ENCODE results near the gene WNT11.

Gene WNT11

DNA sequence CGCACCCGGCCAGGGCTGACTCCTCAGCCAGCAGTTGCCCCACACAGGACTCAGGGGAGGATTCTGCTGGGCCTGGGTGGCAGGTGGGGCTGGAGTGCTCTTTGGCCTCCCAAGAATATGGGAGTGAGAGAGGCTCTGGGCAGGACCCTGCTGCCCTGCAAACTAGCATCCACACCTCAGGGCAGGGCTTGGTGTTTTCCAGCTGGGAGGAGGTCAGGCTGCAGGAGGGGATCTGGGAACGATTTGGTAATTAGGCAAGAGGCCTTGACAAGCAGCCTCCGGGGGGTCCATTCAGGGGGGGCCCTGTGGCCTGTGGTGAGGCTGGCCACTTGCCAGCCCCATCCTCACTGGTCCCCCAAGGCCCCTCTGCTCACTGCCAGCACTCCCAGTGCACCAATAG is 35.8 kb downstream of the WNT11 start:
- no peak for DNase-seq

DNA sequence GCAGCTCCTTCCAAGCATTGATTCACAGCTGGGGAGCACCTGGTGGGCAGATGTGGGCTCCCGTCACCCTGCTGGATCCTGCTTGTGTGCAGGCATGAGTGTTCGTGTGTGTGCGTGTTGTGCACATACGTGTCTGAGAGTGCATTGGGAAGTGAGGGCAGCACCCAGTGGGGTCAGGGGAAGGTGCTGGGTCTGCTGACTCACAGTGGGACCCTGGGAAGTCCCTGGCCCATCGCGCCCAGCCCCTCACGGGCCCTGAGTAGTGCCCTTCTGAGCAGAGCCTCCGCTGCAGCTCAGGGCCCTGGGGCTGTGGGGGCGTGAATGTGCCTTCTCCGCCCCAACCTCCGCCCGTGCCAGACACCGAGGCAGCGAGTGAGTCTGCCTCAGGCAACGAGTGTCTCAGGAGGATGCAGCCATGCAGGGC is 36.8 kb downstream of the WNT11 start:
- DNase-seq: no peak

DNA sequence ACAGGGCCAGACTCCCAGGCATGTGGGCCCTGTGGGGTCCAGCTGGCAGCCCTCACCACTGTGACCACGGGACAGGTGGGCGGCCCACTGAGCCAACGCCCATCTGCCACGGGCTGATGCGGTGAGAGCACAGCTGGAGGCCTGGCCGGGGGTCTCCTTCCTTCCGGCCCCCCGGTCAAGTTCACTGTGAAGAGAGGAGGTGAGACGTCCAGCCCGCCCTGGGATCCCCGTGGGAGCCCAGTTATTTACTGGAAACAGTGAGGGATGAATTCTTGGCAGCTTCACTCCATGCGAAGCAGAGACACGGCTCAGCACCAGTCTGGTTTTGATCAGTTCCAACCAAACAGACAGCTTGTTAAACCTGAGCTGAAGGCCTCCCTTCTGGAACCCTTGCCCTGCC is 38.7 kb downstream of the WNT11 start:
- DNase-seq: no peak

DNA sequence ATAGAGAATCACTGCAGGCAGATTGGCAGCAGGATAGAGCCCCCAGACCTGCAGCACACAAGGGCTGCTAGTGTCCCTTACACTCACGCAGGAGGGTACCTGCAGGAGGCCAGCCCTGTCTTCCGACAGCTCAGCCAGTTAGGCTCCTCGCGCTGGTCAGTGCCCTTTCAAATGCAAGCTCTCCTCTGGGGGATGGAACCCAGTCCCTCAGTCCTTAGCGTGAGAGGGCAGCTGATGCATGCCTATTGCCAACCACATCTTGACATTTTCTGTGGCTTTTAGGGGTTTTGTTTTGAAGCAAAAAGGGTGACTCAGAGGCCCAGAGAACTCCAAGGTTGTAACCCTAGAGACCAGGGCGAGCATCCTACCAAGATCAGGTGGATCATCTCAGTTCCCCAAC is 40.0 kb downstream of the WNT11 start:
- DNase-seq: no peak

DNA sequence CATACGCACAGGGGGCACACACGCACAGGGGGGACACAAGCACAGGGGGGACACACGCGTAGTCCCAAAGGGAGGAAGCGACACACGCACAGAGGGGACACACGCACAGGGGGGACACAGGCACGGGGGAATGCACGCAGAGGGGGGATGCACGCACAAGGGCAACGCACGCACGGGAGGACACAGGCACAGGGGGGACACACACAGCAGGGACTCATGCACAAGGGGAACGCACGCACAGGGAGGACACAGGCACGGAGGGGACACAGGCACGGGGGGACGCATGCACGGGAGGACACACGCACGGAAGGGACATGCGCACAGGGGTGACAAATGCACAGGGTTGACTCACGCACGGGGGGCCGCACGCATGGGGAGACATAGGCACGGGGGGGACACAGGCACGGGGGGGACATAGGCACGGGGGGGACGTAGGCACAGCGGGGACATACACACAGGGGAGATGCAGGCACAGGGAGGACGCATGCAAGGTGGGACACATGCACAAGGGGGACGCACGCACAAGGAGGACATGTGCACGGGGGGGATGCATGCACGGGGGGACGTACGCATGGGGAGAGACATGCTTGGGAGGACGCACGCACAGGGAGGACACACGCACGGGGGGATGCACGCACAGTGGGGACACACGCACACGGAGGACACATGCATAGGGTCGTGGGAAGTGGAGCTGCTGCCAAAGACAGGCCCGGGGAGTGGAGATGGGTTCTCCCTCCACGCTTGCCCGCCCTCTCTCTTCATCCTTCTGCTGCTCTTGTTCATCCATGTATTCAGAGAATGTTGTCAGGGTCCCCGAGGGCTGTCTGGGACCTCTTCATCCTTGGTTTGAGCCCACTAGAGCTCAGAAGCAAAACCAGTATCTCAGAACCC is 41.2 kb downstream of the WNT11 start:
- no peak for DNase-seq

DNA sequence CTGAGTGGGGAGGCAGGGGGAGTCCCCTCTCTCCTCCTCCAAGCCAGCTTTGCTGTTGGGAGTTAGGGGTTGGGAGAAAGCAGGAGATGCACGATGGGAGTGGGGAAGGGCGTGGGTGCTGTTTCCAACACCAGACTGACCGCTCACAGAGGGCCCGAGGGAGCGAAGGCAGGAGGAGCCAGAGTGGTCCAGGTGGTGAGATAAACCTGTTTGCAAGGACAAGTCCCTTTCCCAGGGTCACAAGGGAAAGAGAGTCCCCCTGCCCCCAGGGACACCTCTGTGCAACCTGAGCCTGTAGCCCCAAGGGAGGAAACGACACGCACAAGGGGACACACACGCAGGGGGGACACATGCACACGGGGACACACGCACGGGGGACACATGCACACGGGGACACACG is 42.2 kb downstream of the WNT11 start:
- DNase-seq: no peak

DNA sequence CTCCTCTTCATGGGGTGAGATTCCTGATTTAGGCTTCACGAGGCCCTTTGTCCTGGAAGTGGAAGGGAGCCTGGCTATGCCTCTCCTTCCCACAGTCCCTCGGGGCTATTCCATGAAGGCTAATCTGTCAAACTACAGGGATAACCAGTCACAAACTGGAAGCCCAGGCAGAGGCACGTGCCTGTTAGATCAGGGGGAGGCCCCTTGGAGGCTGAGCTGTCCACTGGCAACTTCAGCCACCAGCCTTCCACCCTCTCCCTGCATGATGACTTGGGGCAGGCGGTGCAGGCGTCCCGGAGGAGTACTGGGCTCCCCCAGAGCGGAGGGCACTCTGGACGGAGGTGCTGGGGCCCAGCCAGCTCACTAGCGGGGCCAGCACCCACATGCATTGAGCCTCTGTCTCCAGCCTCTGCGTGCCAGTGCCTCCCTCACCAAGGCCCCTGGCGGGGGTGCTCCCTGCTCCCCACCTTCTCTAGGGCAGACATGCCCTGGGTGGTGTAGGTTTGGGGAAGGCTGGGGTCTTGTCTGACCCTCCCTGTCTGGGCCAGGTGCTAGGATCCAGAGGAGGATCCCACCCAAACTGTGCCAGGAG is 42.9 kb downstream of the WNT11 start:
- DNase-seq: no peak

DNA sequence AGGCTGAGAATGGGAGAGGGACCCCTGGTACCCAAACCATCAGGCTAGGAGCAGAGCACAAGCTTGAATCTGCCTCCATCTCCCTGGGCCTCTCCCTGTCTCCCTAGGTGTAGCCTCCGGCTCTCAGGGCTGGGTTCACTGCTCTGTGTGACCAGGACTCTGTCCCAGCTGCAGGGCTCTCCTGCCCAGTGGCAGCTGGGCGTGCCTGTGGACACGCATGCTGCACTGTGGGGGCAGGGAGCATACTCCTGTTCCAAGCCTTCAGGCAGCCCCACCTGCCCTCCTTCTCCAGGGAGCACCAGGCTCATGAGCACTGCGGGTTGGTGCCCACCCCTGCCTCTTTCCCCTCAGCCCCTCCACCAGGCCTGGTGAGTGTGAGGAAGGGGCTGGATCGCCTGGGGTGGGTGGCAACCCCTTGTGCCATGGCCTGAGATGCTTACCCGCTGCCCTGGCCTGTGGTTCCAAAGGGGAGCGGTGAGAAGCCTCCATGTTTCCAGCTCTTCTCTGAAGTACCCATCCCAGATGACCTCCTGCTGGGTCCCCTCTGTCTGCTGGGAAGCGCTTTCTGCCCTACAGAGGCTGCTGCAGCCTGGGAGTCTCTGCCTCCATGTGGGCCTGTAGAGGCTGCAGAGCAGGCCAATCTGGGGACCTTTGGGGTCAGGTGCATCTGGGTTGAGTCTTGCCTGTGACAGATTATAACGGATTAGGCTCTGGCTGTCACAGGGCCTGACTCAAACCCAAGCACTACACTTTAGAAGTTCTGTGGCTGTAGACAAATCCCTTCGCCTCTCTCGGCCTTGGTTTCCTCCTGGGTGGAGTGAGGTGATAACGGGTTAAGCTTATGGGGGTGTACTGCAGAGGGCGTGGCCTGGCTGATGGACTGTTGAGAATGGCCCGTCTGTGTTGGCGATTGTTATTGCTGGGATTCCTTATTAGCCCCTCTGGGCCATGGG is 43.7 kb downstream of the WNT11 start:
- no peak for DNase-seq

DNA sequence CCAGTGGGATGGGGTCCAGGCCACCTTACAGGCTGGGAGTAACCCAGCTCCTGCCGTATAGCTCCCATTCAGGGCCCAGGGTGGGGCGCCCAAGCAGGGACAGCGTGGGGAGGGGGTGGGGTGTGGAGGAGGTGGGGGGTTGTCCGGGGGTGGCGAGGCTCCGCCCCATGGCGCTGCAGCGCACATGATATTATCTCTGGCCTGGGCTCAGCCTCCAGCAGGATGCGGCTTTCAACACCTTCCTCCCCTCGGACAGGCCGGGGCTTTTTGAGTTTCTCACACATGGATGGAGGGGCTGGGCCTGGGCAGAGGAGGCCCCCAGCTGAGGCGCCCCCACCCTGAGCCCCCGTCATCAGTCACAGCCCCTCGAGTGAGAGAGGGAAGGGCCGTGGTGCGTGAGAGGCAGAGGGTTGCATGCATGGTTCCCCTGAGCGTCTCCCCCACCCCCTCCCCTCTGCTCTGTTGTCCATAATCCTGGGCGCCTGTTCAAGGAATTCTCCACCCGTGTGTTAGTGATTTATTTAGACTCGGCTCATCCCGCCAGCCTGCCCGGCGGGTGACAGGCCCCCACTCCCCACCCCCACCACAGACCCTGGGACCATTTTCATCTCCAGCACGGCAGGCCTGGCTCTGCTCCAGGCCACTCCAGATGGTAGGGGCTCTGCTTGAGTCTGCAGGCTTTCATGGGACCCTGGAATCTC is 44.9 kb downstream of the WNT11 start:
- DNase-seq: no peak

DNA sequence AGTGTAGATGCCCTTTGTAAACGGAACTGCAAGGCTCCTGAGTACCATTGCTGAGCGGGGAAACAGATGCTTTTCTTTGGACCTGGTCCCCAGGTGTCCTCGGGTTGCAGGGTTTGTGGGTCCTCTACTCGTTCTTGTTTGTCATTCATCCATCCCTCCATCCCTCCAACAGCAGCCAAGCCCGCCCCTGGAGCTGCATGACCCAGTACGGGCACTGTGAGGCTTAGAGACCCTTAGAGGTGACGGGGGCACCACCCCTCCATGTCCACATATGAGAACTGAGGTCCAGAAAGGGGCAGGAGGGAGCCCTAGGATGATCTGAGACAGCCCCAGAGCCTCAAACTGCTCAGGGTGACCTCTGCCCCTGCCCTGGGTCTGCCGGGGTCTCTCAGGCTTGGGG is 45.4 kb downstream of the WNT11 start:
- DNase-seq: no peak

DNA sequence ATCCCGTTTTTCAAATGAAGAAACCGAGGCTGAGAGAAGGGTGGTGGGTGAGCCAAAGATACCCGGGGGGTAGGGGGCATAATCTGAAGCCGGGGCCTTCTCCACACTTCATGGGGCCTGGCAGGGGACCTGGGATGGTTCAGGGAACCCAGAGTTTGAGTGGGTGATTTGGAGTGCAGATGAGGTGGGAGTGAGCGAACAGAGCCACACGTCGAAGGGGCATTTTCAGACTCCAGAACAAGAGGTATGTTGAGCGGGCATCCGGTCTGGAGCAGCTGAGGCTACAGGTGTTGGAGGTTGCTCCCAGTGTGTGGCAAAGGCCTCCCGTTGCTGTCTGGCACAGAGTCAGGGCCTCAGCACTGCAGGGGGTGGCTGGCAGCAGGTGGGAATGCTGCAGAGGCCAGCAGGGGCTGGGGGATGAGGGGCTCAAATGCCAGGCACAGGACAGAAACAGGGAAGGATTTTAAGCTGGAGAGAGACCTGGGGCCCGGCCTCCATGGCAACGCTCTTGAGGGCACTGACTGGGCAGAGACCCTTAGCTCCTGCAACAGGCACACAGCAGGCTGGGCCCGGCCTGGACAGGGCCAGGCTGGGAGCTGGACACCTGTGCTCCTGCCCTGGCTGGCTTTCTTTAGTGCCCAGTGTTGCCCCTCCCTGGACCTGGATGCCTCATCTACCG is 46.2 kb downstream of the WNT11 start:
- DNase-seq: no peak

DNA sequence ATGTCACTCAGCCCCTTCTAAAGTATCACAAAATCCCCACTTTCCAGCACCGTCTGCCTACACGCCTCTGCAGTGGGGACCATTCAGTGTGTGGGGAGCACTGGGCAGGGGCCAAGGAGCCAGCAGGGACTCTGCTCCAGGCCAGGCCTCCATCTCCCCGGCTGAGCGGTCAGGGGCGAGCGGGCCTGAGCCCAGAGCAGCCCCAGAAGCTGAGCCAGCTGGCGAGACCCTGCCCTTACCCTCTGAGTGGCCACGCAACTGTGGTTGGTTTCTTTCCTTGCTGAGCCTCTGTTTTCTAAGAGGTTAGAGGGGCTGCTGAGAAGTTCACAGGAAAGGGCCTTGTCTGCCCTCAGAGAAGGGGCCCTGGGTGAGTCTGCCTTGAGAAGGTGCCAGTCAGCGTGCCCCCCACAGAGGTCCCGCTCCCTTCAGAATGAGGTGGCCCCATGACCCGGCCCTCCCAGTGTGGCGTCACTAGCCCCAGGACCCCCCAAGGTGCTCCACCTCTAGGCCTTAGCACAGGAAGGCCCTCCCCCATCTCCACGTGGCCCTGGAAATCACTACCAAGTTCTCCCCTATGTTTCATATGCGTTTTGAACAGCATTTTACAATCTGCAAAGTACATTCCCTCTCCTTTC is 46.9 kb downstream of the WNT11 start:
- DNase-seq: no peak

DNA sequence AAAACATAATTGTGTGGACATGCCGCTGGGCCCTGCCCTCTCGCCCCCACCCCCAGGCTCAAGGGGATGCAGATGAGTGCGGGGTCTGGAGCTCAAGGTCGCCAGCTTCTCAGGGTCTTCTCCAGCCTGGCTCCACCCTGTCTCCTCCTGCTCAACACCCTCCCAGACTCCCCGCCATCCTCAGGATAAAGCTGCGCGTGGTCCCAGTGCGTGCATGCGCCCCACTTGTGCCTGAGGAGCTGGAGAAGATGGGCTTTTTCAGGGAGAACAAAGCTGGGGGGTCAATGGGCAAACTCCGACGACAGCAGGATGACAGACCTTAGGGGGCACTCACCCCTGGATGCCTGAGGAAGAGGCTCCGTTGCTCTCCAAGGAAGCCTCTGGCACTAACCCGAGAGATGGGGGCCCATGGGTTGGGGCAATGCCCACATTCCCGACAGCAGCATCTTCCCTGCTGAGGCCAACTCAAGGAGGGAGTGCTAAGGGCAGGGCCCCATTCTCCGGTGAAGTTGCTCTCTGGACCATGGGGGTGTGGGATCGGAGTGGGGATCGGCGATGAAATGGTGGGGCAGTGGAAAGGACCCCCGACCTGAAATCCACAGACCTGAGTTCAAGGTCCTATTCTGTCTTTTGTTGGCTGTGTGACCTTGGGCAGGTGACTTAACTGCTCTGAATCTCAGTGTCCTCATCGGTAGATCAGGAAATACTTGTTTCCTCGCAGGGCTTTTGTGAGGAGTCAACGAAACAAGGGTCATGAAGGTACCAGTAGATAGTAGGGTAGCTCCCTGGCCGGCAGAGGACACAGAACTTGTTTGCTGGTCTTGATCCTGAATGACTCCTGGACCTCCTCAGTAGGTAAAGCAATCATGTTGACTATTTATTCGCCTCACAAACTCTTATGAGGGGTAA is 47.7 kb downstream of the WNT11 start:
- no peak for DNase-seq

DNA sequence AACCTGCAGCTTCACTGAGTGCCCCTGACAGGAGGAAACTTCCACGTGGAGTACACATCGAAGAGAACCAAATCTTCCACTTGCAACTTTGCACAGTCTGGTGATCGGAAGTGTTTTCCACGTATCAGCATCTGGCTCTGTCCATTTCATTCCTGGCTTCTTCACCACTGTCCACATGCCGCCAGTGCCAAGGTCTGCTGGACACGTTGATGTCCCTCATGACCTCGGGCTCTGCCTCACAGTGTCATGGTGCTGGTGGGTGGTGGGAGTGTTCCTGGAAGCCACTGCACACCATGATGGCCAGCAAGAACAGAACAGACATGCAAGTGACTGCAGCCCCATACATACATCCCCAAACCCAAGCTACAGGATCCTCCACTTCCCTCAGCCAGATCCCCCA is 48.4 kb downstream of the WNT11 start:
- no peak for DNase-seq

DNA sequence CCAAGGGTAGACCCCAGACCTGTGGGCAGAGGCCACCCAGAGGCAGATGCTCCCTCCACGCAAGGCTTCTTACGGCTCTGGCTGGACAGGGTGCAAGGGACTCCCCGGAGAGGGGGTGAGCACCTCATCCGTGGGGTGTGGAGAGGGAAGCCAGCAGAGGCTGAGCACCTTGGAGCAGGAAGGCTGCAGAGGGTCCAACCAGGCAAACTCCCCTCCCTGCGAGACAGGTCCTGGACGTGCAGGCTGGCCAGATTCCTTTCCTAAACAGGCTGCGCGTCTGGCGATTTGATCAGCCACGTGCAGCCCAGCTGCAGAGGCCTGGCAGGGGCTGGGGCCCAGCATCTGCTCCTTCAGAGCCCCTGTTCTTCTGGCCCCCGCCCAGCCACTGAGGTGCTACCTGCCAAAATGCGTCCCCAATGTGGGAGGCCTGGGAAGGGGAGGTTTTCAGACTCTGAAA is 49.3 kb downstream of the WNT11 start:
- DNase-seq: no peak

DNA sequence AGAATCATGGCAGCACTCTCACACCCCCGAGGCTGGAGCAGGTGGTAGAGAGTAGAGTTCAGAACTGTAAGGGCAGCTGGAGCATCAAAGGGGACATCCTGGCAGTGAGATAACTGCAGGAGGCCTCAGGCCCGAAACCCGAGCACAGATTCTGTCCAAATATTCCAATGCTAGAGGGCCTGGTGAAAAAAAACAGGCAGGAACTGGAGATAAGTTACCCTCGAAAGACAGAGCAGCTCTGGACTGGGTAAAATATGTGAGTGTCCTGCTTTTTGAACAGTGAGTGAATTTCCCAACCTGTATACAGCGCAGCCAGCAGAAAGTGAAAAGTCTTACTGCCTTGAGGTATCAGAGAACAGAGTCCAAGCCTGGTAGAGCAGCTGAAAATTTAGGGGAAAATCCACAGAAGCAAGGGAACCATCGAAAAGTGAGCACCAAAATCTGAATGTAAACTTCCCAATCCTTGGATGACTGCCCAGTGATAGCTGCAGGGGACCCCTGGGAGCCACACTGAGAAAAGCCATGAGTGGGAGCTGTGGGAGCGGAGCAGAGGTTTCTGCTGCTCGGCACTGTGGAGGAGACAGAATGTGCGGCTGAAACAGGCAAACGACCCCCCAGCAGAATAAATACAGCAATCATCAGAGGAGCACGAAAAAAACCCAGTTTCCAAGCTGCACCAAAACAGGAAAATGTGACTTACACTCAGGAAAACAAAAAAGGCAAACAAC is 50.6 kb downstream of the WNT11 start:
- DNase-seq: no peak

DNA sequence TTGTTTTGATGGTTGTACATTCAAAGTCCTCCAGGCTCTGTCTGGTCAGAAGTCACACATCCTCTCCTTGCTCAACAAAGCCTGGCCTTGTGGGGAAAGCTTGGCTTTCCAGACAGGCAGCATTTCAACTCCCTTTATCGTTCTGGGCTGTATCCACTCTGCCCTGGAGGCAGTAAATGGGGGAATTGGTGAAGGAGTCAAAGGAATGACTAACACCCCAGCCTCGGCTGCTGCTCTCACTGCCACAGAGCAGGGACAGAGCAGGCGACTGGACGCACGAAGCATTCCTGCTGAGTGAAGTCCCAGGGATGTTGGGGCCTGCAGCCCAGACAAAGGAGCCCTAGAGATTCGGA is 52.8 kb downstream of the WNT11 start:
- no peak for DNase-seq

DNA sequence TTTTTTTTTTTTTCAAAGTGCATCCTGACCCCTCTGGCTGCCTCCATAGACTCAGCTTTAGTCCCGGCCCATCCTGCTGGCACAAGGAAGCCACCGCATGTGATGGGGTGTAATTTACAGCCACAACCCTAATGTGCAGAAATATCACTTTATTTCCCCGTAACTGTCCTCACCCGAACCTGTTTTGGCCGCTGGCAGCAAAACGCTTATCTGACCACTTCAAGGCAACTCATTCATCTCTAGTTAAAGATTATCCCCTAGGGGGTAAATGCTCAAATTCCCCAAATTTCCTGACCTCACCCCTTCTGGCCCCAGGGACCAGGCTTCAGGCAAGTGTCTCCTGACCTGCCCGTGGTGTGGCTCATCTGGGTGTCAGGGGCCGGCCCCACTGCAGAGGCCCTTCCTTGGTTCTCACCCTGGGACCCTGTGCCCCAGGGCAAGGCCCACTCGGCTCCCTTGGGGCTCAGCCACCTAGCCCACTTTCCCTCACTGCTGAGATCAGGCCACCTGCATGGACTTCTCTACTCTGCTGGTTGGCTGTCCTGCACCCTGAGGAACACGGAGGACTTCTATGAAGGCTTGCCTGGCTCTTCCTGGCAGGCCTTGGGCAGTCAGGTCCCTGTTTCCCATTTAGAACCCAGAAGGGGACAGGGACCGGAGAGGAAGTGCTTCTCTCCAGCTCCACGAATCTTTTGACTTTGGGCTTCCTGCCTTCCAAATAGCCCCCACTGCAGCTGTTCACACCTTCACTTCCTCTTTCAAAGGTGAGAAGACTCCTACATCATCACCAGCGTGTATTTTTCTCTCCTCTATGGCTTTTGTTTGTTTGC is 53.3 kb downstream of the WNT11 start:
- DNase-seq: no peak

DNA sequence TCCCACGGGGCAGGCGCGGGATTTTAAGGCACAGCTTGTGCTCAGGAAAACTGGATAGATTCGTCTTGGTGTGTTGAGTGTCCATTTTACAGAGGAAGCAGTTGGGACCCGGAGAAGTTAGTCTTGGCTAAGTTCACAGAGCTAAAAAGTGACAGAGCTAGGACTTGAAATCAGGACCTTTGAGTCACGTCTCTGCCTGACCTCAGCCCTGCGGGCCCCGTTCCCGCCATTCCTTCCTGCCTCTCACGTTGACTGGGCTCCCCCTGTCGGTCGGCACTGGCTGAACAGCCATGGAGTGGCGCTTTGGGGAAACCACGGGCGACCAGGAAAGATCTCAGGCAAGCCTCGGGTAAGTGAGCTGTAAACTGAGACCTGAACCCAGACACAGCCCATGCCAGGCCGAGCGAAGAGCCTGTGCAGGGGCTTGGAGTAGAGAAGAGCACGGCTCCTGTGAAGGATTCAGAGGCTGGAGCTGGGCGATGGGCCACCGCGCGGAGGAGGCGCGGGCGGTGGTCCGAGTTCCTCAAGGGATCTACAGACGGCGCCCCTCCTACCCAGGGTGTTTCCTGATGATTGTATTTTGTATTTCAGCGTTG is 54.1 kb downstream of the WNT11 start:
- DNase-seq: no peak
